ENCODE measurements around the gene SLC7A6. TPM values are rescaled to one million over a fixed set of nuclear protein-coding genes. Genes with fewer than 3 reads are reported as not detected.

The SLC7A6 gene
- total and polyA plus RNA-seq, 2 of the 13 experiments (the other 11 are each of a cell fraction or from before 2014, with no cell fraction given) = 35.8 to 70.8 TPM

DNA sequence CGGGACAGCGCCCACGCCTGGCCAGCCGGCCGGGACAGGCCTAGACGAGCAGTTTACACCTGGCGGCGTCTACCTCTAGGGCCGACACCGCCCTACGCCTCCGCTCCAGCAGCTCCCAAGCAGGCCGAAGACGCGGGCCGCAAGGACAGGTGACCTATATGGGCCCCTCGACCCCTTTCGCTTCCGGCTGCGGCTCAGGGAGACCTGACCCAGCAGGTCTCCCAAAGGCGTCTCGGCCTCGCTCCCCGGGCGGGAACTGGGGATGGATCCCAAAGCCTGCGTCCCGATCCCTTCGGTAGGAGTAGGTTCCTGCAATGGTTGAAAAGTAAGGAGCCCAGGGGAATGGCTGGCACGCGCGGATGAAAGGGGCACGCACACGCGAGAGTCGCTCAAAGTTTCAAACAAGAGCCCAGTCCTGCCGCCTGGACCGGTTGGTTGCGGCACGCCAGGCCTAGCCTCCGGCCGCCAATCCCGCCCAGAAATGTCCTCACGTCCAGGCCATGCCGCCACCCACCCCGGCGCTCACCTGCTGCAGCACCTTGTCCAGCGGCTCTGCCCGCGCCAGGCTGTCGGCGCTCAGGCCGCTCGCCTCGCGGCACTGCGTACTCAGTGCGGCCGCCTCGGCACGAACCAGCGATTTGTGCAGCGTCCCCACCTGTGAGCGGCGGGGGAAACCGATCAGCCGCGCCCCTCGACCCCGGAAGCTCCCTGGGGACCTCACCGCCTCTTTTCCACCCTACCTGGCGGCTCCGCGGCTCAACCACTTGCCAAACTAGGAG is 29.0 kb upstream of the SLC7A6 start (continued):
- no peak; the same call in 1 of the 2 replicates for TF ChIP-seq MAFG (CRISPR knock-in tag; IDR thresholded peaks at IDR 0.05)
- no peak for TF ChIP-seq SP4 (CRISPR knock-in tag; IDR thresholded peaks at IDR 0.05)
- peak; percentile 96 for TF ChIP-seq ZFP82 (CRISPR knock-in tag; IDR thresholded peaks at IDR 0.05; ENCODE audit: borderline replicate concordance)
- TF ChIP-seq TFAP4 (IDR thresholded peaks at IDR 0.05; ENCODE audit: borderline replicate concordance, low read depth) = no peak; the same call in 1 of the 2 replicates
- TF ChIP-seq MEIS1 (CRISPR knock-in tag; IDR thresholded peaks at IDR 0.05; ENCODE audit: borderline replicate concordance) = peak; percentile 0; the same call in 1 of the 2 replicates
- 0 out of 2 replicates have a peak, but pooled peaks have one; percentile 2 for TF ChIP-seq ZSCAN31 (CRISPR knock-in tag; IDR thresholded peaks at IDR 0.05; ENCODE audit: low read depth)
- TF ChIP-seq MAZ (IDR thresholded peaks at IDR 0.05; ENCODE audit: borderline replicate concordance, low read depth, low read length) = no peak
- peak; percentile 57; the same call in 1 of the 2 replicates for TF ChIP-seq MAZ (CRISPR knock-in tag; IDR thresholded peaks at IDR 0.05; ENCODE audit: low read depth)
- no peak for TF ChIP-seq KLF11 (CRISPR knock-in tag; IDR thresholded peaks at IDR 0.05)
- no peak for TF ChIP-seq DPF2 (CRISPR knock-in tag; IDR thresholded peaks at IDR 0.05; ENCODE audit: borderline replicate concordance, low read depth)
- no peak for TF ChIP-seq SNAI1 (CRISPR knock-in tag; IDR thresholded peaks at IDR 0.05; ENCODE audit: borderline replicate concordance)
- TF ChIP-seq, protein P1, sequence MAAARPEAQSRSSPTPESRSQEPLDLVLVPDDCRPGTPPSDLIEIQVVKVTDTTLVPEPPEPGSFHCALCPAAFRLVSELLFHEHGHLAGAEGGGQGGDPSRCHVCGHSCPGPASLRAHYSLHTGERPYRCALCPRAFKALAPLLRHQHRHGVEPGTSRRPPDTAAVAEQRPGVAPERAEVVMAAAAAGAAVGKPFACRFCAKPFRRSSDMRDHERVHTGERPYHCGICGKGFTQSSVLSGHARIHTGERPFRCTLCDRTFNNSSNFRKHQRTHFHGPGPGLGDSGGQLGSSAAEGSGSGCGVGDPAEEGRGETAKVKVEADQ (CRISPR knock-in tag; IDR thresholded peaks at IDR 0.05; ENCODE audit: borderline replicate concordance) = no peak
- TF ChIP-seq, protein P2, sequence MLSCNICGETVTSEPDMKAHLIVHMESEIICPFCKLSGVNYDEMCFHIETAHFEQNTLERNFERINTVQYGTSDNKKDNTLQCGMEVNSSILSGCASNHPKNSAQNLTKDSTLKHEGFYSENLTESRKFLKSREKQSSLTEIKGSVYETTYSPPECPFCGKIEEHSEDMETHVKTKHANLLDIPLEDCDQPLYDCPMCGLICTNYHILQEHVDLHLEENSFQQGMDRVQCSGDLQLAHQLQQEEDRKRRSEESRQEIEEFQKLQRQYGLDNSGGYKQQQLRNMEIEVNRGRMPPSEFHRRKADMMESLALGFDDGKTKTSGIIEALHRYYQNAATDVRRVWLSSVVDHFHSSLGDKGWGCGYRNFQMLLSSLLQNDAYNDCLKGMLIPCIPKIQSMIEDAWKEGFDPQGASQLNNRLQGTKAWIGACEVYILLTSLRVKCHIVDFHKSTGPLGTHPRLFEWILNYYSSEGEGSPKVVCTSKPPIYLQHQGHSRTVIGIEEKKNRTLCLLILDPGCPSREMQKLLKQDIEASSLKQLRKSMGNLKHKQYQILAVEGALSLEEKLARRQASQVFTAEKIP (CRISPR knock-in tag; IDR thresholded peaks at IDR 0.05; ENCODE audit: borderline replicate concordance) = no peak
- TF ChIP-seq, protein P3, sequence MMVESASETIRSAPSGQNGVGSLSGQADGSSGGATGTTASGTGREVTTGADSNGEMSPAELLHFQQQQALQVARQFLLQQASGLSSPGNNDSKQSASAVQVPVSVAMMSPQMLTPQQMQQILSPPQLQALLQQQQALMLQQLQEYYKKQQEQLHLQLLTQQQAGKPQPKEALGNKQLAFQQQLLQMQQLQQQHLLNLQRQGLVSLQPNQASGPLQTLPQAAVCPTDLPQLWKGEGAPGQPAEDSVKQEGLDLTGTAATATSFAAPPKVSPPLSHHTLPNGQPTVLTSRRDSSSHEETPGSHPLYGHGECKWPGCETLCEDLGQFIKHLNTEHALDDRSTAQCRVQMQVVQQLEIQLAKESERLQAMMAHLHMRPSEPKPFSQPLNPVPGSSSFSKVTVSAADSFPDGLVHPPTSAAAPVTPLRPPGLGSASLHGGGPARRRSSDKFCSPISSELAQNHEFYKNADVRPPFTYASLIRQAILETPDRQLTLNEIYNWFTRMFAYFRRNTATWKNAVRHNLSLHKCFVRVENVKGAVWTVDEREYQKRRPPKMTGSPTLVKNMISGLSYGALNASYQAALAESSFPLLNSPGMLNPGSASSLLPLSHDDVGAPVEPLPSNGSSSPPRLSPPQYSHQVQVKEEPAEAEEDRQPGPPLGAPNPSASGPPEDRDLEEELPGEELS (CRISPR knock-in tag; IDR thresholded peaks at IDR 0.05) = no peak; the same call in 1 of the 2 replicates
- TF ChIP-seq, protein P4, sequence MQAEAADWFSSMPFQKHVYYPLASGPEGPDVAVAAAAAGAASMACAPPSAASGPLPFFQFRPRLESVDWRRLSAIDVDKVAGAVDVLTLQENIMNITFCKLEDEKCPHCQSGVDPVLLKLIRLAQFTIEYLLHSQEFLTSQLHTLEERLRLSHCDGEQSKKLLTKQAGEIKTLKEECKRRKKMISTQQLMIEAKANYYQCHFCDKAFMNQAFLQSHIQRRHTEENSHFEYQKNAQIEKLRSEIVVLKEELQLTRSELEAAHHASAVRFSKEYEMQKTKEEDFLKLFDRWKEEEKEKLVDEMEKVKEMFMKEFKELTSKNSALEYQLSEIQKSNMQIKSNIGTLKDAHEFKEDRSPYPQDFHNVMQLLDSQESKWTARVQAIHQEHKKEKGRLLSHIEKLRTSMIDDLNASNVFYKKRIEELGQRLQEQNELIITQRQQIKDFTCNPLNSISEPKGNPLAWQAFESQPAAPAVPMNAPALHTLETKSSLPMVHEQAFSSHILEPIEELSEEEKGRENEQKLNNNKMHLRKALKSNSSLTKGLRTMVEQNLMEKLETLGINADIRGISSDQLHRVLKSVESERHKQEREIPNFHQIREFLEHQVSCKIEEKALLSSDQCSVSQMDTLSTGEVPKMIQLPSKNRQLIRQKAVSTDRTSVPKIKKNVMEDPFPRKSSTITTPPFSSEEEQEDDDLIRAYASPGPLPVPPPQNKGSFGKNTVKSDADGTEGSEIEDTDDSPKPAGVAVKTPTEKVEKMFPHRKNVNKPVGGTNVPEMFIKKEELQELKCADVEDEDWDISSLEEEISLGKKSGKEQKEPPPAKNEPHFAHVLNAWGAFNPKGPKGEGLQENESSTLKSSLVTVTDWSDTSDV (CRISPR knock-in tag; IDR thresholded peaks at IDR 0.05) = no peak; the same call in none of the 2 replicates
- TF ChIP-seq, protein P5, sequence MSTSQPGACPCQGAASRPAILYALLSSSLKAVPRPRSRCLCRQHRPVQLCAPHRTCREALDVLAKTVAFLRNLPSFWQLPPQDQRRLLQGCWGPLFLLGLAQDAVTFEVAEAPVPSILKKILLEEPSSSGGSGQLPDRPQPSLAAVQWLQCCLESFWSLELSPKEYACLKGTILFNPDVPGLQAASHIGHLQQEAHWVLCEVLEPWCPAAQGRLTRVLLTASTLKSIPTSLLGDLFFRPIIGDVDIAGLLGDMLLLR (CRISPR knock-in tag; IDR thresholded peaks at IDR 0.05) = peak; percentile 60; the same call in 1 of the 2 replicates
- TF ChIP-seq PCBP1 (IDR thresholded peaks at IDR 0.05; ENCODE audit: borderline replicate concordance, low read depth, low read length) = no peak
- TF ChIP-seq TOPORS (CRISPR knock-in tag; IDR thresholded peaks at IDR 0.05) = peak; percentile 50
